Measurements from ENCODE around the gene SCART1. TPM values are rescaled to one million over a fixed set of nuclear protein-coding genes. Genes with fewer than 3 reads are reported as not detected.

Gene SCART1
- total RNA-seq, 1 donor from 2014 or later = 4.8 TPM

- peak in 1 of 2 donors; percentile 53 for DNase-seq (ENCODE audit: low spot score in 2 of 2)
- intact Hi-C loops (cut with DNase I) = no loop called here
- no peak overlapping the region for H3K27ac ChIP-seq
- no peak for TF ChIP-seq CTCF (IDR thresholded peaks at IDR 0.05)
- no peaks in the 10 kb centered on the region for H3K4me1 ChIP-seq
- no peaks in the 10 kb centered on the region for H3K36me3 ChIP-seq
- peaks cover 38 to 43% of the 10 kb centered on the region in 2 donors for H3K9me3 ChIP-seq
- no peak overlapping the region for H3K4me3 ChIP-seq
- no peaks in the 10 kb centered on the region for H3K27me3 ChIP-seq
These were observed 7.7 kb upstream of the SCART1 start for GRCh38 chr10:133445751-133446708.

GRCh38 chr10:133446979-133447378 lies 6.8 kb upstream of the SCART1 start:
- DNase-seq (ENCODE audit: low spot score in 2 of 2) = no peak
- H3K27me3 ChIP-seq = no peaks in the 10 kb centered on the region
- no peak overlapping the region for H3K4me3 ChIP-seq
- H3K4me1 ChIP-seq = no peaks in the 10 kb centered on the region
- H3K9me3 ChIP-seq = peaks cover 38 to 43% of the 10 kb centered on the region in 2 donors
- intact Hi-C loops (cut with DNase I) = no loop called here
- no peak for TF ChIP-seq CTCF (IDR thresholded peaks at IDR 0.05)
- no peaks in the 10 kb centered on the region for H3K36me3 ChIP-seq
- H3K27ac ChIP-seq = no peak overlapping the region

- Histone ChIP-seq H3K36me3 (no peaks in the 10 kb centered on the region), H3K27ac (no peak overlapping the region), H3K27me3 (no peaks in the 10 kb centered on the region), H3K4me3 (no peak overlapping the region), H3K4me1 (no peaks in the 10 kb centered on the region), H3K9me3 (peaks cover 38 to 43% of the 10 kb centered on the region in 2 donors)
- TF ChIP-seq CTCF (IDR thresholded peaks at IDR 0.05) = no peak
- intact Hi-C loops (cut with DNase I) = no loop called here
- DNase-seq (ENCODE audit: low spot score in 2 of 2) = no peak
These were observed 5.6 kb upstream of the SCART1 start for GRCh38 chr10:133448120-133448519.

- intact Hi-C loops (cut with DNase I) = no loop called here
- Histone ChIP-seq H3K4me1 (no peaks in the 10 kb centered on the region), H3K9me3 (peaks cover 28 to 31% of the 10 kb centered on the region in 2 donors), H3K27ac (no peak overlapping the region), H3K4me3 (no peak overlapping the region), H3K27me3 (no peaks in the 10 kb centered on the region), H3K36me3 (no peaks in the 10 kb centered on the region)
- DNase-seq (ENCODE audit: low spot score in 2 of 2) = no peak
- TF ChIP-seq CTCF (IDR thresholded peaks at IDR 0.05) = no peak
These were observed 2.4 kb upstream of the SCART1 start for GRCh38 chr10:133451346-133451745.

GRCh38 chr10:133452453-133452852 lies 1.3 kb upstream of the SCART1 start:
- Histone ChIP-seq H3K9me3 (peaks cover 18 to 20% of the 10 kb centered on the region in 2 donors), H3K4me1 (no peaks in the 10 kb centered on the region), H3K27ac (no peak overlapping the region), H3K4me3 (no peak overlapping the region), H3K27me3 (no peaks in the 10 kb centered on the region), H3K36me3 (no peaks in the 10 kb centered on the region)
- no peak for TF ChIP-seq CTCF (IDR thresholded peaks at IDR 0.05)
- intact Hi-C loops (cut with DNase I) = no loop called here
- DNase-seq (ENCODE audit: low spot score in 2 of 2) = no peak
